Fibroblast of upper back skin (primary cell): Measurements from ENCODE around the gene IDH3A.

Experiments used
- DNase-seq: peaks from one replicate; pipeline ENCODE4 v3.0.0-alpha.2; 2013

The IDH3A gene

GRCh38 chr15:78204351-78205309 lies 55.5 kb downstream of the IDH3A start:
- no peak for DNase-seq

GRCh38 chr15:78205337-78205736 lies 56.2 kb downstream of the IDH3A start:
- no peak for DNase-seq

GRCh38 chr15:78205856-78206255 lies 56.7 kb downstream of the IDH3A start:
- no peak for DNase-seq

- peak; percentile 28 for DNase-seq
Measured at GRCh38 chr15:78206326-78207109, 57.4 kb downstream of the IDH3A start.

GRCh38 chr15:78207110-78207458 lies 57.9 kb downstream of the IDH3A start:
- no peak for DNase-seq

GRCh38 chr15:78207641-78208340 lies 58.6 kb downstream of the IDH3A start:
- no peak for DNase-seq

- no peak for DNase-seq
Measured at GRCh38 chr15:78208341-78208844, 59.2 kb downstream of the IDH3A start.

- no peak for DNase-seq
Measured at GRCh38 chr15:78208887-78209645, 59.9 kb downstream of the IDH3A start.

GRCh38 chr15:78209646-78210348 lies 60.6 kb downstream of the IDH3A start:
- no peak for DNase-seq

GRCh38 chr15:78210349-78210717 lies 61.2 kb downstream of the IDH3A start:
- no peak for DNase-seq

GRCh38 chr15:78211189-78211921 lies 62.2 kb downstream of the IDH3A start:
- DNase-seq: no peak

GRCh38 chr15:78212008-78212407 lies 62.8 kb downstream of the IDH3A start:
- DNase-seq: no peak

- peak; percentile 54 for DNase-seq
Measured at GRCh38 chr15:78212546-78213424, 63.6 kb downstream of the IDH3A start.

- no peak for DNase-seq
Measured at GRCh38 chr15:78213425-78213750, 64.2 kb downstream of the IDH3A start.

- DNase-seq: no peak
Measured at GRCh38 chr15:78213956-78214355, 64.8 kb downstream of the IDH3A start.

- DNase-seq: no peak
Measured at GRCh38 chr15:78216276-78217104, 67.3 kb downstream of the IDH3A start.

- peak; percentile 12 for DNase-seq
Measured at GRCh38 chr15:78220713-78221112, 71.6 kb downstream of the IDH3A start.
